ENCODE results near the gene TP53BP2. TPM values are rescaled to one million over a fixed set of nuclear protein-coding genes. Genes with fewer than 3 reads are reported as not detected.
A peak's percentile ranks its signal among the peaks of the same experiment; 100 is the strongest.

The TP53BP2 gene
- total RNA-seq, 1 experiment from 2014 or later, result 32.0 TPM

DNA sequence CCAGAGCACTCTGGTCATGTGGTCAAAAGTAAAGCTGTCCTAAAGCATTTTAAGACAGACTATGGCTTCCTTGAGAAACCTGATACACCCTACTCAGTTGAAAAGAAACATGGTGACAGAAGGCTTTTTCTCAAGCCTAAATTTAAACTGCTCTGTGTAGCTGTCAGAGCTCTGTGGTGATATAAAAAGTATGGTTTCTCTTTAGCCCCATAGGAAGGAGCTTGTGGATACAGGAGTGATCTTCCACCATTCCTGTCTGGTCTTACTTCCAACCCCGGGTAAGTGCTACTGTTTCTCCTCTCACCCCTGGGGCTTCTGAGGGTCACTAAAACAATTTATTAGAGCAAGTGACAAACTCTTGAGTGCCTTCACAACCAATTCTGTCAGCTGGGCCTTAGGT, 8.5 kb downstream of the TP53BP2 start:
- no peaks in the 10 kb centered on the region for H3K27me3 ChIP-seq (ENCODE audit: low read length)
- no peak overlapping the region for H3K9ac ChIP-seq (ENCODE audit: low read length)
- ChIA-PET CTCF (interaction anchor here (0.6 kb wide), 1 partner anchor 26 kb away, joined by 3 read pairs; no protein-coding TSS in a partner anchor), POLR2A (ENCODE audit: unreplicated experiment) (no interaction called here)
- H3K4me2 ChIP-seq (ENCODE audit: low read length), result no peak overlapping the region
- no TSS peak for BruUV-seq (replicated peaks)
- H3K4me1 ChIP-seq (ENCODE audit: insufficient read depth, low read length), result peaks cover 48% of the 10 kb centered on the region
- H3K4me3 ChIP-seq (ENCODE audit: low read length), result no peak overlapping the region
- H3K9me2 ChIP-seq (replicated peaks; ENCODE audit: low read length), result no peaks in the 10 kb centered on the region
- H4K20me1 ChIP-seq (ENCODE audit: low read length), result peaks cover 23% of the 10 kb centered on the region
- no peak overlapping the region for H3K27ac ChIP-seq (ENCODE audit: low read length)
- ATAC-seq, result peak; percentile 21
- no peak for DNase-seq
- no peak overlapping the region for H2AFZ ChIP-seq (ENCODE audit: low read length)
- intact Hi-C loops (cut with micrococcal nuclease), result no loop called here
- no peaks in the 10 kb centered on the region for H3K9me3 ChIP-seq (ENCODE audit: low read length)
- peaks cover 2% of the 10 kb centered on the region for H3F3A ChIP-seq (ENCODE audit: low read length, unreplicated experiment)
- no peaks in the 10 kb centered on the region for H3K36me3 ChIP-seq (ENCODE audit: low read depth, low read length)
- no peak for TF ChIP-seq EZH2phosphoT487 (IDR thresholded peaks at IDR 0.05; ENCODE audit: borderline replicate concordance, low read length)
- TF ChIP-seq, protein P1, sequence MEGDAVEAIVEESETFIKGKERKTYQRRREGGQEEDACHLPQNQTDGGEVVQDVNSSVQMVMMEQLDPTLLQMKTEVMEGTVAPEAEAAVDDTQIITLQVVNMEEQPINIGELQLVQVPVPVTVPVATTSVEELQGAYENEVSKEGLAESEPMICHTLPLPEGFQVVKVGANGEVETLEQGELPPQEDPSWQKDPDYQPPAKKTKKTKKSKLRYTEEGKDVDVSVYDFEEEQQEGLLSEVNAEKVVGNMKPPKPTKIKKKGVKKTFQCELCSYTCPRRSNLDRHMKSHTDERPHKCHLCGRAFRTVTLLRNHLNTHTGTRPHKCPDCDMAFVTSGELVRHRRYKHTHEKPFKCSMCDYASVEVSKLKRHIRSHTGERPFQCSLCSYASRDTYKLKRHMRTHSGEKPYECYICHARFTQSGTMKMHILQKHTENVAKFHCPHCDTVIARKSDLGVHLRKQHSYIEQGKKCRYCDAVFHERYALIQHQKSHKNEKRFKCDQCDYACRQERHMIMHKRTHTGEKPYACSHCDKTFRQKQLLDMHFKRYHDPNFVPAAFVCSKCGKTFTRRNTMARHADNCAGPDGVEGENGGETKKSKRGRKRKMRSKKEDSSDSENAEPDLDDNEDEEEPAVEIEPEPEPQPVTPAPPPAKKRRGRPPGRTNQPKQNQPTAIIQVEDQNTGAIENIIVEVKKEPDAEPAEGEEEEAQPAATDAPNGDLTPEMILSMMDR (conservative IDR thresholded peaks at IDR 0.05; ENCODE audit: low read depth, low read length), result no peak
- no peak for TF ChIP-seq EZH2 (IDR thresholded peaks at IDR 0.05; ENCODE audit: low read length, unreplicated experiment)
- H3K79me2 ChIP-seq (ENCODE audit: low read length), result peaks cover 100% of the 10 kb centered on the region

DNA sequence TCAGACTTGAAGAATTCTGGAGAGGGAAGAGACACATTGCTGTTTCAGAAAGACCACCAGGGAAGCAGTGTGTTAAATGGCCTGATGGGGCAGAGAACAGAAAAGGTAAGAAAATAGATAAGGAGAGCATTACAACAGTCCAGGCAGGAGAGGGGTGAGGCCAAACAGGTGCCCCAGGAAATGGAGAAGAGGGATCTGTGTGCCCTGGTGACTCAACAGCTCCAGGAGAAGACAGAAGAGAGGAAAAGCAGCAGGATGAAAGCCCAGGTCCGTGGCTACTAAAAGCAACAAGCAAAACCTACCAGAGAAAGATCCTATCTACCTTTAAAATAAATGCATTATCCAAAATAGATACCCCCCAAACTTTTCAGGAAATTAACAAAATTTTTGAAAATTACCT, 9.2 kb downstream of the TP53BP2 start:
- H2AFZ ChIP-seq (ENCODE audit: low read length), result no peak overlapping the region
- H3K27ac ChIP-seq (ENCODE audit: low read length), result no peak overlapping the region
- peak overlapping the region; percentile 24; the same call in 1 of the 2 replicates for H3K4me2 ChIP-seq (ENCODE audit: low read length)
- no peaks in the 10 kb centered on the region for H3K36me3 ChIP-seq (ENCODE audit: low read depth, low read length)
- ChIA-PET POLR2A (ENCODE audit: unreplicated experiment) (no interaction called here), CTCF (interaction anchor here (0.6 kb wide), 1 partner anchor 25 kb away, joined by 3 read pairs; no protein-coding TSS in a partner anchor)
- no peak overlapping the region for H3K9ac ChIP-seq (ENCODE audit: low read length)
- H4K20me1 ChIP-seq (ENCODE audit: low read length), result peaks cover 21% of the 10 kb centered on the region
- no peaks in the 10 kb centered on the region for H3K9me2 ChIP-seq (replicated peaks; ENCODE audit: low read length)
- H3K4me1 ChIP-seq (ENCODE audit: insufficient read depth, low read length), result peaks cover 52% of the 10 kb centered on the region
- DNase-seq, result peak; percentile 51
- no peaks in the 10 kb centered on the region for H3K9me3 ChIP-seq (ENCODE audit: low read length)
- H3K79me2 ChIP-seq (ENCODE audit: low read length), result peaks cover 95% of the 10 kb centered on the region
- peaks cover 5% of the 10 kb centered on the region for H3F3A ChIP-seq (ENCODE audit: low read length, unreplicated experiment)
- no peaks in the 10 kb centered on the region for H3K27me3 ChIP-seq (ENCODE audit: low read length)
- TF ChIP-seq, protein P1 (conservative IDR thresholded peaks at IDR 0.05; ENCODE audit: low read depth, low read length), result no peak
- no peak for TF ChIP-seq EZH2 (IDR thresholded peaks at IDR 0.05; ENCODE audit: low read length, unreplicated experiment)
- TF ChIP-seq EZH2phosphoT487 (IDR thresholded peaks at IDR 0.05; ENCODE audit: borderline replicate concordance, low read length), result no peak
- peak; percentile 16; the same call in 1 of the 2 replicates for ATAC-seq
- intact Hi-C loops (cut with micrococcal nuclease), result no loop called here
- no peak overlapping the region for H3K4me3 ChIP-seq (ENCODE audit: low read length)
- no TSS peak for BruUV-seq (replicated peaks)

DNA sequence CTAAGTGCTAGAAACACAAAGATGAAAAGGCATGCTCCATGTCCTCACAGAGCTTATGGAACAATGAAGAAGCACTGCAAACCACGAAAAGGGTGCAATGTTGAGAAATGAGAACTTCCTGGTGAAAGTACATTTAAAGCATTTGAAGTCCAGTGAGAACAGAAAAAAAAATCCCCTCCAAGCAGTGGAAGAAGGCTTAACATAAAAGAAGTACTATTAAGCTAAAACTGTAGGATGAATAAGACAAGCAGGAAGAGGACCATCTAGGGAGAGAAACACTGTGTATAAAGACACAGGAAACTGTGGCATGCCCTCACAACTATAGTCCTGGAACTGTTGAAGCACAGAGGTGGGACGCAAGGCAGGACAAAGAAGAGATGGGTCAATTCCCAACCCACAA, 10.0 kb downstream of the TP53BP2 start:
- no peak for ATAC-seq
- H3K27me3 ChIP-seq (ENCODE audit: low read length), result no peaks in the 10 kb centered on the region
- H3F3A ChIP-seq (ENCODE audit: low read length, unreplicated experiment), result peaks cover 5% of the 10 kb centered on the region
- no peak overlapping the region for H3K4me3 ChIP-seq (ENCODE audit: low read length)
- peak overlapping the region; percentile 44 for H3K4me2 ChIP-seq (ENCODE audit: low read length)
- H3K4me1 ChIP-seq (ENCODE audit: insufficient read depth, low read length), result peaks cover 49% of the 10 kb centered on the region
- no peaks in the 10 kb centered on the region for H3K9me2 ChIP-seq (replicated peaks; ENCODE audit: low read length)
- no peak overlapping the region for H3K27ac ChIP-seq (ENCODE audit: low read length)
- no peak overlapping the region for H2AFZ ChIP-seq (ENCODE audit: low read length)
- peaks cover 16% of the 10 kb centered on the region for H4K20me1 ChIP-seq (ENCODE audit: low read length)
- no peaks in the 10 kb centered on the region for H3K9me3 ChIP-seq (ENCODE audit: low read length)
- ChIA-PET CTCF (no interaction called here), POLR2A (ENCODE audit: unreplicated experiment) (interaction anchor here (1.0 kb wide), 1 partner anchor 10 kb away, joined by 6 read pairs; the partner anchor contains the start of gene TP53BP2)
- no peak for TF ChIP-seq EZH2 (IDR thresholded peaks at IDR 0.05; ENCODE audit: low read length, unreplicated experiment)
- TF ChIP-seq, protein P1 (conservative IDR thresholded peaks at IDR 0.05; ENCODE audit: low read depth, low read length), result no peak
- TF ChIP-seq EZH2phosphoT487 (IDR thresholded peaks at IDR 0.05; ENCODE audit: borderline replicate concordance, low read length), result no peak
- peaks cover 90% of the 10 kb centered on the region for H3K79me2 ChIP-seq (ENCODE audit: low read length)
- no peaks in the 10 kb centered on the region for H3K36me3 ChIP-seq (ENCODE audit: low read depth, low read length)
- no TSS peak for BruUV-seq (replicated peaks)
- no peak for DNase-seq
- no peak overlapping the region for H3K9ac ChIP-seq (ENCODE audit: low read length)
- intact Hi-C loops (cut with micrococcal nuclease), result no loop called here

Measured in PC-3 (cell line).